Natural killer cell (primary cell): ENCODE measurements around the gene RETREG1. TPM values are rescaled to one million over a fixed set of nuclear protein-coding genes. Genes with fewer than 3 reads are reported as not detected.

Source experiments
- ATAC-seq, 3 donors: fragments of 150-1000 bp in 2 of 3; fragments of 200-7000 bp in 1 of 3; cut with Tn5 transposase; 1 replicate in 1 of 3; 2 replicates in 2 of 3; pipeline ENCODE4 v1.10.0; 2021; ENCODE audit warnings: mild to moderate bottlenecking in 2 of 3, moderate library complexity in 2 of 3
- DNase-seq, 2 donors: peaks; one replicate each; pipeline versions ENCODE4 v3.0.0 to v3.0.0-alpha.2; 2013 to 2021; ENCODE audit warnings: mixed read lengths in 1 of 2
- H3K27ac ChIP-seq: one replicate; pipeline ENCODE4 v1.5.1; 2013; ENCODE audit warnings: mild to moderate bottlenecking, low read length
- H3K27me3 ChIP-seq: one replicate; pipeline ENCODE4 v1.6.1; 2013; ENCODE audit warnings: low read length; ENCODE audit not compliant: control insufficient read depth, insufficient read depth
- H3K36me3 ChIP-seq: one replicate; pipeline ENCODE4 v1.6.1; 2013; ENCODE audit warnings: low read length; ENCODE audit not compliant: control insufficient read depth, insufficient read depth
- H3K4me1 ChIP-seq: one replicate; pipeline ENCODE4 v1.6.1; 2013; ENCODE audit warnings: low read length; ENCODE audit not compliant: control insufficient read depth, insufficient read depth
- H3K4me3 ChIP-seq: one replicate; pipeline ENCODE4 v1.5.1; 2013; ENCODE audit warnings: low read length
- H3K9me3 ChIP-seq: one replicate; pipeline ENCODE4 v1.6.1; 2013; ENCODE audit warnings: low read length; ENCODE audit not compliant: control insufficient read depth, insufficient read depth
- H3K27ac Mint-ChIP-seq, 2 donors: one replicate each; pipeline ENCODE4 v1.8.0; 2022; ENCODE audit warnings: mild to moderate bottlenecking in 2 of 2, mixed read lengths in 2 of 2, moderate library complexity in 1 of 2
- H3K27me3 Mint-ChIP-seq, 2 donors: one replicate each; pipeline ENCODE4 v1.8.0; 2022; ENCODE audit warnings: low read depth in 2 of 2, mixed read lengths in 2 of 2
- H3K36me3 Mint-ChIP-seq: one replicate; pipeline ENCODE4 v1.8.0; 2022; ENCODE audit warnings: mixed read lengths
- H3K4me1 Mint-ChIP-seq, 2 donors: one replicate each; pipeline ENCODE4 v1.8.0; 2022; ENCODE audit warnings: mixed read lengths in 2 of 2
- H3K4me3 Mint-ChIP-seq: one replicate; pipeline ENCODE4 v1.8.0; 2022; ENCODE audit warnings: mild to moderate bottlenecking, moderate library complexity, mixed read lengths
- H3K9me3 Mint-ChIP-seq, 2 donors: one replicate each; pipeline ENCODE4 v1.8.0; 2022; ENCODE audit warnings: mixed read lengths in 2 of 2
- CTCF ChIP-seq: fragments of 200-600 bp; IDR thresholded peaks from one replicate; pipeline ENCODE4 v1.8.0; 2022; ENCODE audit warnings: antibody characterized with exemption
- WGBS: methylation state at CpG from one replicate; pipeline ENCODE4 v1.1.7; 2013; ENCODE audit warnings: missing lambda C conversion rate; ENCODE audit not compliant: insufficient coverage; 5-methylcytosine and 5-hydroxymethylcytosine counted together
- intact Hi-C: fragments of 100-400 bp; cut with micrococcal nuclease; formaldehyde crosslinking; loops from one replicate; pipeline ENCODE4 v1.14.2; 2022
- total RNA-seq, 4 donors: library from RNA; stranded (reverse); fragments of 120-200 nt in 1 of 4; gene quantifications; one replicate each; pipeline versions ENCODE4 v1.2.3 to v1.2.4, GENCODE V29; 2013 to 2022

RETREG1 gene
- total RNA-seq, 3 donors from 2014 or later (not counting 1 experiment from before 2014, with no cell fraction given): 2.1 to 4.5 (median 3.3) TPM

- Histone ChIP-seq H3K27me3 (no peaks in the 10 kb centered on the region), H3K9me3 (no peaks in the 10 kb centered on the region), H3K27ac (no peak overlapping the region), H3K4me3 (no peak overlapping the region), H3K4me1 (no peaks in the 10 kb centered on the region), H3K36me3 (no peaks in the 10 kb centered on the region)
- H3K4me3 Mint-ChIP-seq: no peak overlapping the region
- no peaks in the 10 kb centered on the region for H3K4me1 Mint-ChIP-seq
- WGBS: 94% methylated on average over 12 of the region's 12 CpGs
- no peaks in the 10 kb centered on the region for H3K9me3 Mint-ChIP-seq
- H3K27ac Mint-ChIP-seq: no peak overlapping the region
- DNase-seq: no peak
- ATAC-seq: no peak
- no peak for TF ChIP-seq CTCF
- H3K36me3 Mint-ChIP-seq: no peaks in the 10 kb centered on the region
- no peaks in the 10 kb centered on the region for H3K27me3 Mint-ChIP-seq
- intact Hi-C loops: no loop called here
Measured at GRCh38 chr5:16574789-16575721, 41.7 kb downstream of the RETREG1 start.

- H3K36me3 ChIP-seq: no peaks in the 10 kb centered on the region
- no peaks in the 10 kb centered on the region for H3K27me3 ChIP-seq
- H3K27ac ChIP-seq: no peak overlapping the region
- H3K4me1 ChIP-seq: no peaks in the 10 kb centered on the region
- H3K4me3 ChIP-seq: no peak overlapping the region
- intact Hi-C loops: no loop called here
- WGBS: 88% methylated on average over 1 of the region's 2 CpGs
- TF ChIP-seq CTCF: no peak
- Mint-ChIP-seq H3K9me3 (no peaks in the 10 kb centered on the region), H3K4me1 (no peaks in the 10 kb centered on the region), H3K36me3 (no peaks in the 10 kb centered on the region), H3K27me3 (no peaks in the 10 kb centered on the region), H3K4me3 (no peak overlapping the region), H3K27ac (no peak overlapping the region)
- DNase-seq (no peak), ATAC-seq (no peak)
- no peaks in the 10 kb centered on the region for H3K9me3 ChIP-seq
Measured at GRCh38 chr5:16573401-16573800, 43.4 kb downstream of the RETREG1 start.

GRCh38 chr5:16572289-16573015 lies 44.3 kb downstream of the RETREG1 start:
- Histone ChIP-seq H3K36me3 (no peaks in the 10 kb centered on the region), H3K27me3 (no peaks in the 10 kb centered on the region), H3K27ac (no peak overlapping the region), H3K4me1 (no peaks in the 10 kb centered on the region), H3K4me3 (no peak overlapping the region), H3K9me3 (no peaks in the 10 kb centered on the region)
- TF ChIP-seq CTCF: no peak
- no peak for DNase-seq
- H3K9me3 Mint-ChIP-seq: no peaks in the 10 kb centered on the region
- H3K4me1 Mint-ChIP-seq: no peaks in the 10 kb centered on the region
- ATAC-seq: no peak
- H3K36me3 Mint-ChIP-seq: no peaks in the 10 kb centered on the region
- no peaks in the 10 kb centered on the region for H3K27me3 Mint-ChIP-seq
- H3K4me3 Mint-ChIP-seq: no peak overlapping the region
- H3K27ac Mint-ChIP-seq: no peak overlapping the region
- intact Hi-C loops: no loop called here
- WGBS: 93% methylated on average over 19 of the region's 19 CpGs
